Measurements from ENCODE around the gene L1CAM. TPM values are rescaled to one million over a fixed set of nuclear protein-coding genes. Genes with fewer than 3 reads are reported as not detected.

Gene L1CAM
- total RNA-seq, 1 experiment from 2014 or later = 34.0 TPM

GRCh38 chrX:153851981-153852380, 34.0 kb downstream of the L1CAM start:
- in situ Hi-C loops (cut with HindIII; ENCODE audit: low sequenced_read_pairs) = no loop called here
- DNase-seq (ENCODE audit: low spot score) = no peak

GRCh38 chrX:153848325-153848724, 37.6 kb downstream of the L1CAM start:
- in situ Hi-C loops (cut with HindIII; ENCODE audit: low sequenced_read_pairs) = no loop called here
- DNase-seq (ENCODE audit: low spot score) = no peak

GRCh38 chrX:153845842-153846241, 40.1 kb downstream of the L1CAM start:
- in situ Hi-C loops (cut with HindIII; ENCODE audit: low sequenced_read_pairs) = no loop called here
- no peak for DNase-seq (ENCODE audit: low spot score)

GRCh38 chrX:153845195-153845594, 40.8 kb downstream of the L1CAM start:
- no peak for DNase-seq (ENCODE audit: low spot score)
- in situ Hi-C loops (cut with HindIII; ENCODE audit: low sequenced_read_pairs) = no loop called here

- in situ Hi-C loops (cut with HindIII; ENCODE audit: low sequenced_read_pairs) = no loop called here
- DNase-seq (ENCODE audit: low spot score) = no peak
Measured at GRCh38 chrX:153844509-153845082, 41.4 kb downstream of the L1CAM start.

- no peak for DNase-seq (ENCODE audit: low spot score)
- in situ Hi-C loops (cut with HindIII; ENCODE audit: low sequenced_read_pairs) = no loop called here
Measured at GRCh38 chrX:153836921-153837320, 49.1 kb downstream of the L1CAM start.

- no peak for DNase-seq (ENCODE audit: low spot score)
- in situ Hi-C loops (cut with HindIII; ENCODE audit: low sequenced_read_pairs) = no loop called here
Measured at GRCh38 chrX:153832728-153833127, 53.2 kb downstream of the L1CAM start.

- no peak for DNase-seq (ENCODE audit: low spot score)
- in situ Hi-C loops (cut with HindIII; ENCODE audit: low sequenced_read_pairs) = no loop called here
Measured at GRCh38 chrX:153831429-153832150, 54.4 kb downstream of the L1CAM start.

GRCh38 chrX:153830640-153831428, 55.1 kb downstream of the L1CAM start:
- no peak for DNase-seq (ENCODE audit: low spot score)
- in situ Hi-C loops (cut with HindIII; ENCODE audit: low sequenced_read_pairs) = no loop called here

- in situ Hi-C loops (cut with HindIII; ENCODE audit: low sequenced_read_pairs) = no loop called here
- DNase-seq (ENCODE audit: low spot score) = no peak
Measured at GRCh38 chrX:153829799-153830639, 56.0 kb downstream of the L1CAM start, which contains the start of gene PDZD4. Gene PDZD4, minus strand, starts transcription at chrX:153830544. Its CDS starts 246 bp downstream, at chrX:153830298.

GRCh38 chrX:153829549-153829798, 56.5 kb downstream of the L1CAM start:
- no peak for DNase-seq (ENCODE audit: low spot score)
- in situ Hi-C loops (cut with HindIII; ENCODE audit: low sequenced_read_pairs) = no loop called here

GRCh38 chrX:153828723-153829548, 57.0 kb downstream of the L1CAM start:
- DNase-seq (ENCODE audit: low spot score) = peak; percentile 49
- in situ Hi-C loops (cut with HindIII; ENCODE audit: low sequenced_read_pairs) = no loop called here

GRCh38 chrX:153828308-153828707, 57.7 kb downstream of the L1CAM start:
- in situ Hi-C loops (cut with HindIII; ENCODE audit: low sequenced_read_pairs) = no loop called here
- DNase-seq (ENCODE audit: low spot score) = no peak

GRCh38 chrX:153827903-153828302, 58.1 kb downstream of the L1CAM start:
- no peak for DNase-seq (ENCODE audit: low spot score)
- in situ Hi-C loops (cut with HindIII; ENCODE audit: low sequenced_read_pairs) = no loop called here

- DNase-seq (ENCODE audit: low spot score) = no peak
- in situ Hi-C loops (cut with HindIII; ENCODE audit: low sequenced_read_pairs) = no loop called here
Measured at GRCh38 chrX:153827016-153827415, 59.0 kb downstream of the L1CAM start.

- no peak for DNase-seq (ENCODE audit: low spot score)
- in situ Hi-C loops (cut with HindIII; ENCODE audit: low sequenced_read_pairs) = no loop called here
Measured at GRCh38 chrX:153825042-153825441, 60.9 kb downstream of the L1CAM start.

- in situ Hi-C loops (cut with HindIII; ENCODE audit: low sequenced_read_pairs) = no loop called here
- no peak for DNase-seq (ENCODE audit: low spot score)
Measured at GRCh38 chrX:153824348-153824747, 61.6 kb downstream of the L1CAM start.

GRCh38 chrX:153821066-153821465, 64.9 kb downstream of the L1CAM start:
- no peak for DNase-seq (ENCODE audit: low spot score)
- in situ Hi-C loops (cut with HindIII; ENCODE audit: low sequenced_read_pairs) = no loop called here

GRCh38 chrX:153820601-153821000, 65.4 kb downstream of the L1CAM start:
- in situ Hi-C loops (cut with HindIII; ENCODE audit: low sequenced_read_pairs) = no loop called here
- no peak for DNase-seq (ENCODE audit: low spot score)

Measured in G401 (cell line).